Stimulated activated naive CD4-positive, alpha-beta T cell treated with Interleukin-2 at 50 U/mL for 16 hours (primary cell): ENCODE data around the gene MYEF2.

Source experiments
- DNase-seq: peaks from one replicate; lab custom pipeline; 2025; lab: John Stamatoyannopoulos, UW

MYEF2 gene, protein sequence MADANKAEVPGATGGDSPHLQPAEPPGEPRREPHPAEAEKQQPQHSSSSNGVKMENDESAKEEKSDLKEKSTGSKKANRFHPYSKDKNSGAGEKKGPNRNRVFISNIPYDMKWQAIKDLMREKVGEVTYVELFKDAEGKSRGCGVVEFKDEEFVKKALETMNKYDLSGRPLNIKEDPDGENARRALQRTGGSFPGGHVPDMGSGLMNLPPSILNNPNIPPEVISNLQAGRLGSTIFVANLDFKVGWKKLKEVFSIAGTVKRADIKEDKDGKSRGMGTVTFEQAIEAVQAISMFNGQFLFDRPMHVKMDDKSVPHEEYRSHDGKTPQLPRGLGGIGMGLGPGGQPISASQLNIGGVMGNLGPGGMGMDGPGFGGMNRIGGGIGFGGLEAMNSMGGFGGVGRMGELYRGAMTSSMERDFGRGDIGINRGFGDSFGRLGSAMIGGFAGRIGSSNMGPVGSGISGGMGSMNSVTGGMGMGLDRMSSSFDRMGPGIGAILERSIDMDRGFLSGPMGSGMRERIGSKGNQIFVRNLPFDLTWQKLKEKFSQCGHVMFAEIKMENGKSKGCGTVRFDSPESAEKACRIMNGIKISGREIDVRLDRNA

GRCh38 chr15:48177766-48178647 lies at the start of gene MYEF2:
Gene MYEF2, minus strand, starts transcription at chr15:48178295. Its CDS starts 58 bp downstream, at chr15:48178237.
- DNase-seq = peak; percentile 45

GRCh38 chr15:48225771-48226170 lies 47.7 kb upstream of the MYEF2 start:
- DNase-seq = no peak

DNA sequence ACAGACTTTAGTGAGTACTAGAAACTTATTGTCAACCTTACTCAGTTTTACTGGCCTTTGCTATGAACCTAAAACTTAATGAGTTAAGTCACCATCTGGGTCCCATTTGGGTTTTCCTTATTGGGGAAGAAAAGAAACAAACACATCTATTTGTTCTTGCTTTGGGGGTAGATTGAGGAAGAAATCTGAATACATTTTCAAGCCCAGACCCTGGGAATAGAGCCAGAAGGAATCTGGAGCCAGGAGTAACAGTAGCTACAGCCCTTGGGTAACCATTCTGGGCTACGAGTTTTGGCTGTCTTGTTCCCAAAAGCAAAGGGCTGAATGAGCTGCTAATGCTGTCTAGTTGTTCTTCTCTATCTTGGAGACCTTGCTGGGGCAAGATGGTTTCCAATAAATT lies 44.5 kb upstream of the MYEF2 start:
- DNase-seq = no peak

- no peak for DNase-seq
Measured at GRCh38 chr15:48221885-48222284, 43.8 kb upstream of the MYEF2 start.

GRCh38 chr15:48221261-48221660 lies 43.2 kb upstream of the MYEF2 start:
- no peak for DNase-seq

- no peak for DNase-seq
Measured at GRCh38 chr15:48205981-48206380, 27.9 kb upstream of the MYEF2 start, which contains the start of gene SLC12A1. Gene SLC12A1, plus strand, starts transcription at chr15:48206302. Its CDS starts 1,418 bp downstream, at chr15:48207720.

GRCh38 chr15:48202068-48202467 lies 24.0 kb upstream of the MYEF2 start:
- DNase-seq = no peak

DNA sequence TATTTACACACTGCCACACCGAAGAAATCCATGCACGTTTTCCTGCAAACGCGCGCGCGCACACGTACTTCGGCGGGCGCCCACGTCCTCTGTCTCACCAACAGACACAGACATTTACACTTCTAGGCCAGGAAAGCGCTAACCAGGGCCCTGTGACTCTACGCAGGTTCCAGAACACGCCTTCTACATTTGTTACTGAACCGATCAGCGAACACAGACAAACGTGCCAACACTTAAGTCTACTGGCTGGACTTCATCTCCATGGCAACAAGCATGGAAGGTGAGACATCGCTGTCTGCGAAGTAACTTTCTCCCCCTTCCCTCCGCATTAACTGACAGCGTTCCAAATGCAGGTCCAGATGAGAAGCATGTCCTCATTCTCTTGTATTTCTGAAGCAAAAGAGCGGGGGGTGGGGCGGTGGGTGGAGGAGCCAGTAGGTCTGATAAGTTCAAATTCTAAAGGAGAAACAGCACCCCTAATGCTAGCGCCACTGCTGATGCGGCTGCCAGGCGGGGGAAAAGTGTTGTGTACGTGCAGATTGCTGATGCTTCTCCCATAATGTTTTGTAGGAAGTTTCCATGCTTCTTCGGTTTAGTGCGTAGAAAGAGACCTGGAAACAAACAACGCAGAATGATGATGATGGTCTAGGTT lies 13.6 kb upstream of the MYEF2 start, which contains the start of gene CTXN2:
TSS of gene CTXN2 (plus strand) at position 92 of the 652 bp plus-strand sequence. CDS start 9,636 bp downstream, outside the sequence.
- DNase-seq = no peak

DNA sequence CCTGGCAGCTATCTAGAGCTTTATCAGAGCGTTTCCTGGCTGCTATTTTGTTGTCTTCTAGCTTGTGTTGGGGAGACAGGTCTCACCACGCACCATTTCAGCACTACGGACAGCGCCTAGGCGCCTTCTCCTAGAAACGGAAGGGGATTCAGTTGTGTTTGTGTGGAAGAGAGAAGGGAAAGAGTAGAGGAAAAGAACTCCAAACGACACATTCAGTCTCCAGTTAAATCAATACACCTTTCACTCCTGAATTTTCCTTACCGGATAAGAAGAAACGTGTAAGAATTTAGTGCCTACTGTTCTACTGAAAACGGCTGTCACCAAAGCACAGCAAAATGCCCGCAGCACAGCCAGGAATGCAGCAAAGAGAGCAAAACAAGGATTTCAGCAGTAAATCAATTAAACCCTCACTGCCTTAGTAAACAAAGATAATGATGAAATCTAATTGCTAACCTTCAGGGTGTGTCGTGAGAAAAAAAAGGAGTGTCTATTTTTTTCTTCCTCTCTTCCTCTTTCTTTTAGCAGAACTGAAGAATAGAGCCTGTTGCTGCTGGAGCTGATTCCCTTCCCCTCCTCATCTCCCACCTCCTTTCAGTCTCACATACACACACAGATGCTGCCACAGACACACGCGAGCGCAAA lies 13.0 kb upstream of the MYEF2 start:
- DNase-seq = no peak

GRCh38 chr15:48186271-48186670 lies 8.2 kb upstream of the MYEF2 start:
- DNase-seq = no peak

DNA sequence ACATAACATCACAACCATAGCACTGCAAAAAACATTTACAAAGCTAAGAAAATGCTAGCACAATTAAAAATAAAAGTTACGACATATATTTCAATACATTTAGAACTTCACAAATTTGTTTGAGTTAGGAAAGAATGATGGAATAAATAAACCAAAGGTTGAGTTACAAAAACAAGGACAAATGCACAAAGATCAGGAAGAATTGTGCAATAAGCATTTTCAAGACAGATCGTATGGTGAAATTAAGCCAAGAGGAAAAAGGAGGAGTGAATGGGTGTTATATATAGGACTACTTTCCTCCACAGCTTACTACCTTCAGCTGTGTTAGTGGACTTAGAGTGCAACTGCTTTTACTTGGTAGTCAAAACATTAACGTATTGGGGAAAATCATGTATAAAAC lies 7.4 kb upstream of the MYEF2 start:
- DNase-seq = no peak

GRCh38 chr15:48182749-48183148 lies 4.7 kb upstream of the MYEF2 start:
- DNase-seq = no peak

GRCh38 chr15:48178648-48178931 lies 495 bp upstream of the MYEF2 start:
- DNase-seq = no peak

- no peak for DNase-seq
Measured at GRCh38 chr15:48177383-48177765, 721 bp downstream of the MYEF2 start.

DNA sequence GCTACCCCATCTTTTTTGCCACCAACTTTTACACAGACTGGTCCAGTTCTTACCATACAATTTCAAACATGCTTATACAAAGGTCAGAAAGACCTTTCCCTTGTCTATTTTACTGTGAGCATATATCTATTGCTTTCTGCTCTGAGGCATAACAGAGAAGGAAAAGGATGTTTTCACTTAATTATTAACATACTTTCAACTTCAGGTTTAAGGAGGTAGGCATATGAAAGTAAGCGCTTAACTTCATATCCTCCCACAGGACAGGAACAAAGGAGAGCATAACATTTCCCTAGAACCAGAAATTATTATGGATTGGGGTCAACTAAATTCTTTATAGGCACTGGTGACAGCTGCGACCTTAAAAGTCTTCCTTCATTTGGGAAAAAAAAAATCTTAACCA lies 1.1 kb downstream of the MYEF2 start:
- DNase-seq = no peak

DNA sequence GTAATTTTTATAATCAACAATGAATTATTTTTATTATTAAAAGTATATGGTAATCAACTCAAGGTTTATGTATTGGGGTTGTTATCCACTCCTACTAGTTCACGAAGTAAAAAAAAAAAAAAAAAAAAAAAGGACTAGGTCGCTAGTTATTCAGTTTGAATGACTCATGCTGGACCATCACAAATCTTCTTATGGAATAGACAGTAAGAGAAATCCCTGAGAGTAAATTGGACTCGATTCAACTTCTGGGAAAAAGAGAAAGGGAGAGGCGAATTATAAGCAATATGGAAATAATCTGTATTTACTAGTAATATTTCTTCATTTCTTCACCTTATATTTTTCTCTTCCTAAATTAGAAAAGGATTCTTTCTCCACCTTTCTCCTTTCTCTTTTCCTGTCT lies 2.0 kb downstream of the MYEF2 start:
- DNase-seq = no peak

GRCh38 chr15:48175126-48175525 lies 3.0 kb downstream of the MYEF2 start:
- no peak for DNase-seq

DNA sequence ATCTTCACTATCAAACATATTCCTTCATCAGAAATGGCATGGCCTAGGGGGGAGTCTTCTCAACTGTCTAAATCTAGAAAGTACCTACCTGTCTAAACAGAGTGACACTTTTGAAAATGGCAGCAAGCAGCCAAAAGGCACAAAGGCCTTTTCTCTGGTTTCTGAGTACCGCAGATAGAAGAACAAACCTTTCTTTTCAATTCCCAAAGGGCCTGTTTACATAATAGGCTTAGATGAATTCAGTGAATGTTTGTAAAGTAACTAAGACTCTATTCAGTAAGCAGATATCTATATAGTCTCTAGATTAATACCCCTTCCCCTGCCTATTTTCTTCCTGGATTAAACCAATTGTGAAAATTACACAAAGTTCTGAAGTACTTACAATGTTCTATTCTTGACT lies 7.1 kb downstream of the MYEF2 start:
- no peak for DNase-seq

GRCh38 chr15:48168616-48169015 lies 9.5 kb downstream of the MYEF2 start:
- no peak for DNase-seq

- DNase-seq = no peak
Measured at GRCh38 chr15:48153526-48153925, 24.6 kb downstream of the MYEF2 start.

- DNase-seq = no peak
Measured at GRCh38 chr15:48149858-48150257, 28.2 kb downstream of the MYEF2 start.

- no peak for DNase-seq
Measured at GRCh38 chr15:48147358-48147757, 30.7 kb downstream of the MYEF2 start.
